ENCODE results near the gene HYDIN. TPM values are rescaled to one million over a fixed set of nuclear protein-coding genes. Genes with fewer than 3 reads are reported as not detected.

Gene HYDIN
- 0.36 TPM for polyA plus RNA-seq (2013, experiment 1 of 2; ENCODE audit: insufficient read length)
- 0.44 TPM for polyA plus RNA-seq (2013, experiment 2 of 2; ENCODE audit: insufficient read length)

DNA sequence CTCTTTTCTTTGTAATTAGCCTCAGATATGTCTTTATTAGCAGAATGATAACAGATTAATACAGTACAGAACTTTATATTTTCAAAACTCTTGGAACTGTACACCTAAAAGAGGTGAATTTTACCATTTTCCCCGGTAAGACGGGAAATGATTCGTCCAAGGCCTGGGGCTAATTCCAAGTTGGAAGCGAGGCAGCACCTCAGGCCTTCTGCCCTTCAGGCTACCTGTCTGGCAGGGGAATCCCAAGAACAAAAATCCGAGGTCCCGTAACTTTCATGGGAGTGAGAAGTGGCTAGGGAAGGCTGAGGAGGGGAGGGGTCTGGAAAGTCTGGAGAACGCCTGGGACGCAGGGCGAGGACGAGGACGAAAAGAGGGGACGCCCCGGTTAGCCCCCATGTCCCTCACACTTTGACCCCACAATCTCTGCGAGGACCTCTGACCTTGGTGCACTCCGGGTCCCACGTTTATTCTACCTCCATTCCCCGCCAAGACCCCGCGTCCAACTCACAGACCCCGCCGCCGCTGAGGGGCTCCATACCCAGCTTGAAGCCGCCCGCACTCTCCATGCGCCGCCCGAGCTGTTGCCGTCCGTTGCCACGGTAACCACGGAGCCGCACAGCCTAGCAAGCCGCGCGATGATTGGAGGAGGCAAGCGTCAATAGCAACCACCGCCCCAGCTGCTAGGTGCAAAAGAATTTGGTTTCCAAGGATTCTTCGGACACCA, at the start of gene HYDIN:
Gene HYDIN (minus strand): TSS at position 601 of the 724 bp plus-strand sequence. CDS start 43,827 bp downstream, outside the sequence.
- DNase-seq: peak; percentile 40

DNA sequence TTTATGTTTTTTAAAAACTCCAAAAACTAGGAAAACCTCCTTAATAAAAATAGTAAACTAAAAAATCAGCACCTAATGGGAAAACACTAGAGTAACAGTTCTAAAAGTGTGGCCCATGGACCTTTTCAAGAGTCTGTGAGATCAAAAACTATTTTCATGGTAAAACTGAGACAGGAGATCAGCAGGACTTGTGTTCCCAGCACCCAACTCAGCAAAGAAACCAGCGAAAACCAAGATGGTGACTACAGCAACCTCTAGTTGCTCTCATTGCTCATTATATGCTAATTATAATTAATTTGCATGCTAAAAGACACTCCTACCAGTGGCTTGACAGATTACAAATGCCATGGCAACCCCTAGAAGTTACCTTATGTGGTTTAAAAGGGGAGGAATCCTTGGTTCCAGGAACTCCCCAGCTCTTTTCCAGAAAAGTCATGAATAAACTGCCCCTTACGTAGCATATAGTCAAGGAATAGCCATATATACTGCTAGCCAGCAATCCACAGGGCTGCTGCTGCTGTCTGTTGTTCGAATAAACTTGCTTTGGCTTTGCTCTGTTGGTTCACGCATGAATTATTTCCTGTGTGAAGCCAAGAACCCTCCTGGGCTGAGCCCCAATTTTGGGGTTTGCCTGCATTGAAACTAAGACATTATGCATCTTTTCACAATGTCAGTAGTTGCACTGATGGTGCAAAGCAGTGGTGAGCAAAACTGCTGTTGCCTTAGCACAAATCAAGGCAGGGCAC, 46.2 kb upstream of the HYDIN start:
- DNase-seq: no peak

DNA sequence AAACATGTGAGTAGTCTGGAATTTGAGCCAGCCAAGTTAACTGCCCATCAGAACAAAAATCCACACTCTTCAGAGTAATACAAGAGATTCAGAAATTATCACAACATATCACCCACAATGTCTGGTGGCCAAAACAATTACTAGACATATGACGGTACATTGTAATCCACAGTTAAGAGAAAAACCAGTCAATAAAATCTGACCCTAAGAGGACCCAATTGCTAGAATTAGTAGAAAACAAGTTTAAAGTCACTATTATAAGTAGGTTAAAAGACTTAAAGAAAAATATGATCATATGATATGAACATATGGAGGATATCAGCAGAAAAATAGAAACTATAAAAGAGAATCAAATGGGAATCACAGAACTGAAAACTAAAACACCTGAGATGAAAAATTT, 42.9 kb upstream of the HYDIN start:
- no peak for DNase-seq

DNA sequence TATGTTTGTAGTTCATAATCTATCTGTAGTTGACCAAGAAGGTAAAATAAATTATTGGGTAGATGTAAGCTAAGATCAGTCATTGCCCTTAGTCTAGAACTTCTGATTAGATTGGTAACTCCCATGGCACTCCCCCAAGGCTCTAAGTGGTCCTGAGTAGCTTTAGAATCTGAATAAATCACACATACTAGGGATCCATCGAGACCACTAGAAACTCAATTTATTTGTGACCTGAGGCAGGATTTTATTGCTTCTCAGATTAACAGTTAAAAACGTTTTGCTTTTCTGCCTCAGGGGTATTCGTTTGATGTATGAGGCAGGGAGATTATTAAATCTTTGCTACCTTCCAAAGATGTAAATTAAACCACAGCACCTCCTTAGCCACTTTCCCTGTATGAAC, 33.8 kb upstream of the HYDIN start:
- DNase-seq: no peak

DNA sequence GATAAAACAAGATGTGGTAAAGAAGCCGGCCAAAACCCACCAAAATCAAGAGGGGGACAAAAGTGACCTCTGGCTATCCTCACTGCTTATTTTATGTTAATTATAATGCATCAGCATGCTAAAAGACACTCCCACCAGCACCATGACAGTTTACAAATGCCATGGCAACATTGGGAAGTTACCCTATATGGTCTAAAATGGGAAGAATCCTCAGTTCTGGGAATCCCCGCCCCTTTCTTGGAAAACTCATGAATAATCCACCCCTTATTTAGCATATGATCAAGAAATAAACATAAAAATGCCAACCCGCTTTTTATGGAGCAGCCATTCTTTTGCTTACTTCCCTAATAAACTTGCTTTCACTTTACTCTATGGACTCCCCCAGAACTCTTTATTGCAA, 33.1 kb upstream of the HYDIN start:
- no peak for DNase-seq

DNA sequence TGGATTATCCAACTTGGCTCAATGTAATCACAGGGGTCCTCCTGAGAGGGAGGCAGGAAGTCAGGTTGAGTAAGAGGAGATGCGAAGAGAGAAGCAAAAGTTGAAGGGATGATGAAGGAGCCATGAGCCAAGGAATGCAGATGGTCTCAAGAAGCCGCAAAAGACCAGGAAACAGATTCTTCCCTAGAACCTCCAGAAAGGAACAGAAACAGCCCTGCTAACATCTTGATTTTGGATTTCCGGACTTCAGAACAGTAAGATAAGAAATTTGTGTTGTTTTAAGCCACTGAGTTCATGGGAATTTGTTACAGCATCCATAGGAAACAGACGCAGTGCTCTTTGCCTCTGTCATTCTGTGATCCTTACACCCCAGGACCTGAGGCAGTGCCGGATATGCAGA, 31.9 kb upstream of the HYDIN start:
- DNase-seq: no peak

DNA sequence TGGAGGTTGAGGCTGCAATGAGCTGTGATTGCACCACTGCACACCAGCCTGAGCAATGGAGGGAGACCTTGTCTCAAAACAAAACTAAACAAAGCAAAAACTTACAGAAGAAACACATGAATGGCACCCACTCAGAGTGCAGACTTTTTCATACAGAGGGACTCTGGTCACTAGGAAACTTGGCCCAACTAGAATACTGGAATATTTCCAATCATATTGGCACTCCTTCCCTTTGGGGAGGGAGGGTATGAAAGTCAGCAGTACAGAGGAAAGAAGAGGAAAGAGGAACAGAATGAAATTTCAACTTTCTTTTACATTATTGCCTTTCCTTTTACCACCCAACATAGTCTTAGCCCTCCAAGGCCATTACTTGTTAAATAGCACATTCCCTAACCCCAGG, 30.5 kb upstream of the HYDIN start:
- no peak for DNase-seq

DNA sequence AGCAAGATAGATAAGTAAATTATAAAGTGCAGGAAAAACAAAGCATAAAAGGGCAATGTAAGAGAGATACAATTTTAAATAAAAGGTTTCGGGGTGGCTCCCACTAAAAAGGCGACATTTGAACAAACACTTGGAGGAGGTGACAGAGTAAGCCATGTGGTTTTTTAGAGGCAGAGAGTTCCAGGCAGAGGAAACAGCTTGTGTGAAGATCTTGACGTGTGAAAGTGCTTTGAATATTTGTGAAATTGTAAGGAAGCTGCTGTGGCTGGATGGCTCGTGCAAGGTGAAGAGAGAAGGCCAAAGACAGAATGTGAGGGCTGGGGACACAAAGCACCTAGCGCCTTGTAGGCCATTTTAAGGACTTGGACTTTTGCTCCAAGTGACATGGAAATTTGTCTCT, 28.6 kb upstream of the HYDIN start:
- no peak for DNase-seq

DNA sequence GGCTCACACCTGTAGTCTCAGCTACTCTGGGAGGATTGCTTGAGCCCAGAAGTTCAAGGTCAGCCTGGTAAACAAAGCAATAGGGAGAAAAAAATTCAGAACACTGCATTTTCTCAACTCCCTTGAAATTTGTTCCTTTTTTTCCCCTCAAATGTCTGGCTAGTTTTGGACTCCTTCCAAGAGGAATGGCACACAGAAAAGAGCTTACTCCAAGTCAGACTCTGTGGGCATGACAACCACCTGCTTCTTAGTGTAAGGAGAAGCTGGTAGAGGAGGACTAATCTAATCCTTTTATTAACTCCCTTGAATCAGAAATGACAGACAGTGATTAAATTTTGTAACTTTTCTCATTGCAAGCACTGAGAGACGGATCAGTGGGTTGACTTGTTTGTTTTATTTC, 27.9 kb upstream of the HYDIN start:
- DNase-seq: no peak

DNA sequence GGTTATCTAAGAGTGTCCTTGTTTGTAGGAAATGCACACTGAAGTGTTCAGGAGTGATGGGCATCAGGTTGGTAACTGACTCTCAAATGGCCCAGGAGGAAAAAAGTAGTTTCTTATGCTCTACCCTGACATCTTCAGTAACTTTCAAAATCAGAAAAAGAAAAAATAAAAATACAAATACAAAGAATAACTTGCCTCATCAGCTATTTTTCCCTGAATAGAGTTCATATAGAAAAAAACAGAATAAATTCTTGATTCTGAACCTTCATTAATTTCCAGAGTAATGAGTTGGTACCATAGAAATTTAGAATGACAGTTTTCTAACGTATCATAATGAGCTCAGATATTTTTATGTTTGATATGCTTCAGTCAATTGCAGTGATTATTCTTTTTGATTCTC, 27.2 kb upstream of the HYDIN start:
- no peak for DNase-seq

DNA sequence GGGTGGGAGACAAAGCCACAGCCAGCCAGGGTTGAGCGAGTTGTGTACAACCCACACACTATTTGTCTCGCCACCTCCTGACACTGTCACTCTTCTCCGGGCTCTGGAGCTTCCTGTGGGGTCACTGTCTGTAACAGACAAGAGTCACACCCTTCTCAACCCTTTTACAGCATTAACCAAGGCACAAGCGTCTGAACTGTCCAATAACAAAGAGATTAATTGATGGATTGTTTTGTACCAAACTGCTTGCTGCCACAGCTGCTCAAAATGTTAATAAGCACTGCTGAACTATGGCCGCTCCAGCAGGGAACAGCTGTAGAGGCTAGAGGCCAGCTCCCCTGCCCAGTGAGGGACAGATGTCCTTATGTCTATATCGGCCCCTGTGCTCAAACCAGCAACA, 25.2 kb upstream of the HYDIN start:
- DNase-seq: no peak

DNA sequence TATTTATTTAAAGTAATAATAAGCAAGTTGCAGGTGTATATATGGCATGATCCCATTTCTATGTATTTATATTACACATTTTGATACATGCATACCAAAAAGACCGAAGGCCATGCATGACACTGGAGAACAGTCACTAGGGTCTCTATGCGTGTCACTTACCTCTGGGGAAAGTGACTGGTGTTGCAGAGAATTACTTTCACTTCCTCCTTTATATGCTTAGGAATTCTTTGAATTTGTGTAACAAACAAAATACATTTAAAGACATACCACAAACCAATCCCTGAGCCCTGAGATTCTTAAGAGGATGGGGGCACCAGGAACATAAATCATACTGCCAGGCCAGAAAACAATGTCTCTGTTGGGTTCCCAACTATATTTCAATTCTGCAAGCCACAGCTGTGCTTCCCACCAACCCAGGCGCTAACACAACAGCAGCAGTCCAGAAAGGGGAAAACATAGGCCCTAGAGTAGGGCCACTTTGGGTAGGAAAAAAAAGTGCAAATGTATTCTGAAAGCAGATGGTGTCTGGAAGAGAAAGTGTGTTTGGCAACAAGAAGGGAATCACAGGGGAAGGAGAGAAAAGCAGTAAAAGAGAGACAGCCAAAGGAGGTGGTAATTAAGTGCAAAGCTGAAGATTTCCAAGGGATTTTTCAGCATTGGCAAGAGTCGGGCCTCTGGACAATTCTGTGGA, 24.5 kb upstream of the HYDIN start:
- DNase-seq: no peak

DNA sequence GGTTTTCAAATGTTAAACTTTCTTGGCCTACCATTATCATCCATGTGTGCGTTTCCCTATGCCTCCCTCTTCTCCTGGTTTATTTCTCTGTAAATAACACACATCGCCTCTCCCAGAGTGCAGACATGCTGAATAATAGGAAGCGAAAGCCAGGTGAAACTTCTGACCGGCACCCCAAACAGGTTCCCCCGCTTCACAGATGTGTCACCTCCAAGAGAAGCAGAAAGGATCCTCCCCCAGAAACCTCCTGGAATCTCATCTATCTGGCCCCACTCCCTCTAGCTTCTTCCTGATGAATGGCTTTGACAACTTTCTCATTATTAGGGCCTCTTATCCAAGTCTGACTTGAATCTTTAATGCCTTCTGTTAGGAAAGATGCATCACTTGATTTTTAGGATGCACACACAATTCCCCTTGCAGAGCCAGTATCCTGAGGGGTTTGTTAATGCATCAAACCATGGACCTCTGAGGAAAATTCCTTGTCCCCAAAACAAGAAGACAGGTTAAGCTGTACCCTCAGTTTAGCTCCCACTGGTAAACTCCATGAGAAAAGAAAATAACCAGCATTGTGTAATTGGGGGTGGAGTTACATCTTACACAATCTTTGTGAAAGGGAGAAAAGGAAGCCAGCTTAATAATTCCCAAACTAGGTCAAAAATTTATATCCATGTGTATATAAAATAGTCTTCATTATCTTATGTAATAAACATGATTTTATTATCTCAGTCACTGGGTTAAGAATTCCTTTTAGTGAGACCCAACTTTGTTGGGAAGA, 20.1 kb upstream of the HYDIN start:
- DNase-seq: no peak

DNA sequence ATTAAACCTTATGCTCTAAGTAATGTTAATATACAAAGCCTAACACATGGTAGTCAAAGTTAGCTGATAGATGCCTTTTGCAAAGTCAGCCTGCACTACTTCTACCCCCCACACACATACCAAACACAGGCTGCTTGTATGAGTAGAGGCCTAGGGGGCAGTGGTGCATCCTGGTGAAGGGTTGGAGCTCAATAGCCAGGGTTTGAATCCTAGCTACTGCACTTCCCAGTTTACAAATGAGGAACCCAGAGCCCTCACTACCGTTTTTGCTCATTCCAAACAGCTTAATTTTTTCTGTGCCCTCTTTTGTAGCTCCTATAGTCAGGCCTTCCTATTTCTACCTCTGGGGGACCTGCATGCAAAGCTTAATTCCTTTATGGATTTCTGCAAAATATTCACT, 18.9 kb upstream of the HYDIN start:
- DNase-seq: no peak

DNA sequence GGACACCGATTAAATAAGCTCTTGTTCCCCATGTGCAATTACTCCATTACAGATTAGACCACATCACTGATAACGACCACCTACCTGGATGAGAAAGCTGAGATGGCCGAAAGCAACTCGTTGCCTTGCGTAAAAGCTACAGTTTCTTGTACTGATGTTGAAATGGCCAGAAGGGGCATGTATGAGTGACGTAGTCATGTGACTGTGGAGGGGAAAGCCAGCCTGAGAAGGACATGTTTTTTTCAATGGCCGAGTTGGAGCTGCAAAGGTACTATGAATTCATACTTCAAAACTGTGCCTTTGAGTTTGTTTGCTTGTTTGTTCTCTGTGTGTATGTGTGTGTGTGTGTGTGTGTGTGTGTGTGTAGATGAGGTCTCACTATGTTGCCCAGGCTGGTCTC, 17.0 kb upstream of the HYDIN start:
- no peak for DNase-seq

DNA sequence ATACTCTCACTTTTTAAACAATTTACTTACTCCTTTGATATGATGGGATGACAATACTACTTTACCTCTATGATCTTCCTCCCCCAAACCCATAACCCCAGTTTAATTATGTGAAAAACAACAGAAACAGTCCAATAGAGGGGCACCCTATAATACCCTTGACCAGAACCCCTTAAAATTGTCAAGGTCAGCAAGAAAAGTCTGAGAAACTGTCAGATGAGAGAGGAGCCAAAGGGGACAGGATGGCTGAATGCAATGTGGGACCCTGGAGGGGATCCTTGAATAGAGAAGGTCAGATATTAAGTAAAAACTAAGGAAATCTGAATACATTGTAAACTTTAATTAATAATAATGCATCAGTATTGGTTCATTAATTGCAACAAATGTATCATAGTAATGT, 15.8 kb upstream of the HYDIN start:
- no peak for DNase-seq

DNA sequence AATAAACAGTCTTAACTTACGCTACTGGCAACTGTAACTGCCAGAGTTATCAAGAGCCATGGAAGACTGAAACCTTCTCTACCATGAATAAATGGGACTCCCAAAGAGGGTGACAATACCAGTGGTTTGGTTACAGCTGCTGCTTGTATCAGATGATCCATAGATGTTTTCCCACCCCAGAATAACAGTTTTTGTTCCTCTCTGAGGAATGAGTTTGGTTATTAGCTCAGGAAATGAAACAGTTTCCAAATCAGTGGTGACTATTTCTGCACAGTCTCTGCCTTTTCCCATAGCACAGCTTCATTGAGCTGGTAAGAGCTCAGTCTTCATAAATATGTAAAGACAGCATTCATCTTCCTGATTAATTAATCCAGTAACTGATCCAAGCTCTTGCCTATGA, 14.0 kb upstream of the HYDIN start:
- DNase-seq: no peak

DNA sequence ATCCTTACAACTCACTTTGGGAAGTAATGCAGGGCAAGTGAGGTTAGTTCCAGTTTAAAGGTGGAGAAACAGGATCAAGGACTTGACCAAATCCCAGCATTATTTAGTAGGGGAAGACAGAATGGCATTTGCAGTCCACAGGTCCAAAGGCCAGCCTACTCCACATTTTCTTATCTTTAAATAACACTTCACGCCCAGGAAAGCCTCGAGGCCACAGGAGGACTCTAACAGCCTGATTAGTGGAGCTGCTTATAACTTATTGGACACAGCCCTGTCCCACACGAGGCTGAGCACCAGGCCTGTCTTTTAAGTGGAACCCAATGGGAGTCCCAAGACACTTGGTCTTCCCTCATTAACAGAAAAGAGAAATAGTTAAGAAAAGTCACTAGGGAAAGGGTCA, 12.1 kb upstream of the HYDIN start:
- no peak for DNase-seq

DNA sequence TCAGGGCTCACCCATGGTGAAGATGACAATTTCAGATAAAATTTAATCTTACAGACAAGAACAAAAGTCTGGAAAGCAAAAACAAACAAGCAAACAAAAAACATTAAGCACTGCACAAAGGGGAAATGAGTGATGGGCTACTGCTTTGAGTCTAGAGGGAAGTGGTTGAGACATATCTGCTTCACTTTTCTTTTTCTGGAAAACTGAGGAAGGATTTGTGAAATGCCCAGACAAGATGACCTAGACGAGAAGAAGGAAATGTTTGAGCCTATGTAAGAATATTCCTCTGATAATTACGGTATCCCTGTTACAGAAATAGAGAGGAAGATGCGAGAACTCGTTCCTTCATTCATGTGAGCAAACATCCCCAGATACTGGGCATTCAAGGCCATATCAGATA, 11.5 kb upstream of the HYDIN start:
- DNase-seq: no peak

DNA sequence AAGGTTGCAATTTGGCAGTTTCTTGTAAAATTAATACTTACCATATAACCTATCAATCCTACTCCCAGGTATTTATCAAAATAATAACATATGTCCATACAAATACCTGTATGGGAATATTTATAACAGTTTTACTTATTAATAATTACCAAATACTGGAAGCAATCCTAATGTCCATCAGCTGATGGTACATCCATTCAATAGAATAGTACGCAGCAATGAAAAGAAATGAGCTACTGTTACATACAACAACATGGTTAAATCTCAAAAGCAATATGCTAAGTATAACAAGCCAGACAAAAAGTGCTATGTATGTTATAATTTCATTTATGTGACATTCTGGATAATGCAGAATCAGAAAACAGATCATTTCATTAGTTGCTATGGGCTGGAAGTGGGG, 1.2 kb downstream of the HYDIN start:
- no peak for DNase-seq

DNA sequence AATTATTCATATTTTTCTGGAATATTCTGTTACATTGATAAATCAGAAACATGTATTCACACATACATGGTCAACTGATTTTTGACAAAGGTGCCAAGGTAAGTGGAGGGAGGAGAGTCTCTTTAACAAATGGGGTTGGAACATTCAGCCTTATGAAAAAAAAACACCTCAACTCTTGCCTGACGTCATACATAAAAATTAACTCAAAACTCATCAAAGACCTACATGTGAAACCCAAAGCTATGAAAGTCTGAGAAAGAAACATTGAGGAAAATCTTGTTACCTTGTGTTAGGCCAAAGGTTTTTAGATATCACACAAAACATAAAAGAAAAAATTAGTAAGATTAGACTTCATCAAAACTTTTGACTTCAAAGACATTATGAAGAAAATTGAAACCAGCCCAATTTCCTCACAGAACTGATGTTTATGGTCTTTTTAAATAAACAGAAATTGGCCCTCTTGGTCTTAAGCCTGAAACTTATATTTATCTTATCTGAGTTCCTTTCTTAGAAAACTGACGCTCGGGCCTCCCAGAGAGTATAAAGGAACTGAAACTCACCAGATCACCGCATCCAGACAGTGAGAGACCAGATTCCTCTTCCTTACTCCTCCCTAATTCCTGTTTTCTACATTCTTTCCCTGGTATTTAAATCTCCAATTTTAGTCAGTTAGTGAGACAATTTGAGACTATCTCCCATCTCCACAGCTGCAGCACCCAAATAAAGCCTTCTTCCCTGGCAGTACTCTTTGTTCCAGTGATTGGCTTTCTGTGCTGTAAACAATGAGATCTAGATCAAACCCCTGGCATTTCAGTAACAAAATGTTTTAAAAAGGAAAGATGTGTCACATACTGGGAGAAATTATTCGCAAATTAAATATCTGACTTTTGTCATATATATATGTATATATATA, 4.0 kb downstream of the HYDIN start:
- DNase-seq: no peak

DNA sequence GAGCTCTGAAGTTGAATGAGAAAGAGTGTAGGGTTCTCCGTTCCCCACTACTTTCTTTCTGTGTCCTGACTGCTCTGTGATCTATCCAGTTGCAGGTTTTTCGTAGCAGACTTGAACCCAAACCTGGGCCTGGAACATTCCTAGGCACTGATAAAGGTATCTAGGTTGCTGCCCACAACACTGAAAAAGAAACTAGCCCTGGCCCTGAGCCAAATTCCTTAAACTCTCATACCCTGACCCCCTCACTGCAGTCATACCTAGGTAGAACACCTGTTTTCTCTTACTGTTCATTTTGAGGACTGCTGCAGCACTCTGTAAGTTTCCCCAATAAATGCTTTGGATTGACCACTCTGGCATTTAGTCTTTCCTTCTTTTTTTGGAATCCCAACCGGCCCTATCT, 5.4 kb downstream of the HYDIN start:
- DNase-seq: no peak
